ENCODE measurements around the gene SEC16A. TPM values are rescaled to one million over a fixed set of nuclear protein-coding genes. Genes with fewer than 3 reads are reported as not detected.

The SEC16A gene
- total and polyA plus RNA-seq, 2 donors: 13.6 to 89.7 TPM

- Histone ChIP-seq H3K27me3 (ENCODE audit: control insufficient read depth in 2 of 2, insufficient read depth in 1 of 2, low read length in 1 of 2) (no peaks in the 10 kb centered on the region), H3K27ac (ENCODE audit: low read depth in 1 of 2, low read length in 1 of 2) (peak overlapping the region in 1 of 2 donors; percentile 17), H3K4me3 (ENCODE audit: low read length in 2 of 2) (no peak overlapping the region), H3K36me3 (ENCODE audit: control insufficient read depth in 2 of 2, insufficient read depth in 2 of 2, low read length in 1 of 2) (peaks cover 96 to 99% of the 10 kb centered on the region in 2 donors), H3K9me3 (ENCODE audit: control insufficient read depth in 2 of 2, insufficient read depth in 1 of 2, low read length in 1 of 2) (peaks cover 0 to 1% of the 10 kb centered on the region in 2 donors), H3K4me1 (ENCODE audit: control insufficient read depth in 2 of 2, insufficient read depth in 2 of 2, low read length in 2 of 2) (no peaks in the 10 kb centered on the region)
- WGBS: 96% methylated on average over 13 of the region's 13 CpGs
- no peak for DNase-seq (ENCODE audit: low read depth in 6 of 9, low spot score in 9 of 9)
These were observed 29.8 kb upstream of the SEC16A start for GRCh38 chr9:136512651-136513071.

- peaks cover 0 to 1% of the 10 kb centered on the region in 2 donors for H3K9me3 ChIP-seq (ENCODE audit: control insufficient read depth in 2 of 2, insufficient read depth in 1 of 2, low read length in 1 of 2)
- WGBS: 97% methylated on average over 46 of the region's 46 CpGs
- peaks cover 98 to 99% of the 10 kb centered on the region in 2 donors for H3K36me3 ChIP-seq (ENCODE audit: control insufficient read depth in 2 of 2, insufficient read depth in 2 of 2, low read length in 1 of 2)
- peak overlapping the region in 1 of 2 donors; percentile 17 for H3K27ac ChIP-seq (ENCODE audit: low read depth in 1 of 2, low read length in 1 of 2)
- no peaks in the 10 kb centered on the region for H3K27me3 ChIP-seq (ENCODE audit: control insufficient read depth in 2 of 2, insufficient read depth in 1 of 2, low read length in 1 of 2)
- no peak for DNase-seq (ENCODE audit: low read depth in 6 of 9, low spot score in 9 of 9)
- H3K4me1 ChIP-seq (ENCODE audit: control insufficient read depth in 2 of 2, insufficient read depth in 2 of 2, low read length in 2 of 2): no peaks in the 10 kb centered on the region
- no peak overlapping the region for H3K4me3 ChIP-seq (ENCODE audit: low read length in 2 of 2)
These were observed 29.1 kb upstream of the SEC16A start for GRCh38 chr9:136511670-136512592.

GRCh38 chr9:136511144-136511669, 28.4 kb upstream of the SEC16A start:
- Histone ChIP-seq H3K27me3 (ENCODE audit: control insufficient read depth in 2 of 2, insufficient read depth in 1 of 2, low read length in 1 of 2) (no peaks in the 10 kb centered on the region), H3K36me3 (ENCODE audit: control insufficient read depth in 2 of 2, insufficient read depth in 2 of 2, low read length in 1 of 2) (peaks cover 99% of the 10 kb centered on the region in 2 donors), H3K9me3 (ENCODE audit: control insufficient read depth in 2 of 2, insufficient read depth in 1 of 2, low read length in 1 of 2) (peaks cover 0 to 1% of the 10 kb centered on the region in 2 donors), H3K27ac (ENCODE audit: low read depth in 1 of 2, low read length in 1 of 2) (no peak overlapping the region), H3K4me1 (ENCODE audit: control insufficient read depth in 2 of 2, insufficient read depth in 2 of 2, low read length in 2 of 2) (no peaks in the 10 kb centered on the region), H3K4me3 (ENCODE audit: low read length in 2 of 2) (no peak overlapping the region)
- 95% methylated on average over 28 of the region's 28 CpGs for WGBS
- DNase-seq (ENCODE audit: low read depth in 6 of 9, low spot score in 9 of 9): no peak

- H3K36me3 ChIP-seq (ENCODE audit: control insufficient read depth in 2 of 2, insufficient read depth in 2 of 2, low read length in 1 of 2): peaks cover 99% of the 10 kb centered on the region in 2 donors
- H3K4me3 ChIP-seq (ENCODE audit: low read length in 2 of 2): no peak overlapping the region
- H3K27me3 ChIP-seq (ENCODE audit: control insufficient read depth in 2 of 2, insufficient read depth in 1 of 2, low read length in 1 of 2): no peaks in the 10 kb centered on the region
- DNase-seq (ENCODE audit: low read depth in 6 of 9, low spot score in 9 of 9): no peak
- 94% methylated on average over 26 of the region's 26 CpGs for WGBS
- H3K27ac ChIP-seq (ENCODE audit: low read depth in 1 of 2, low read length in 1 of 2): no peak overlapping the region
- no peaks in the 10 kb centered on the region for H3K4me1 ChIP-seq (ENCODE audit: control insufficient read depth in 2 of 2, insufficient read depth in 2 of 2, low read length in 2 of 2)
- H3K9me3 ChIP-seq (ENCODE audit: control insufficient read depth in 2 of 2, insufficient read depth in 1 of 2, low read length in 1 of 2): peaks cover 0 to 1% of the 10 kb centered on the region in 2 donors
These were observed 27.7 kb upstream of the SEC16A start for GRCh38 chr9:136510561-136510960.

- no peak overlapping the region for H3K27ac ChIP-seq (ENCODE audit: low read depth in 1 of 2, low read length in 1 of 2)
- DNase-seq (ENCODE audit: low read depth in 6 of 9, low spot score in 9 of 9): no peak
- H3K4me3 ChIP-seq (ENCODE audit: low read length in 2 of 2): no peak overlapping the region
These were observed 26.7 kb upstream of the SEC16A start for GRCh38 chr9:136509549-136509948.

GRCh38 chr9:136508729-136509500, 26.1 kb upstream of the SEC16A start:
- Histone ChIP-seq H3K9me3 (ENCODE audit: control insufficient read depth in 2 of 2, insufficient read depth in 1 of 2, low read length in 1 of 2) (peaks cover 0 to 1% of the 10 kb centered on the region in 2 donors), H3K27ac (ENCODE audit: low read depth in 1 of 2, low read length in 1 of 2) (no peak overlapping the region), H3K27me3 (ENCODE audit: control insufficient read depth in 2 of 2, insufficient read depth in 1 of 2, low read length in 1 of 2) (no peaks in the 10 kb centered on the region), H3K4me1 (ENCODE audit: control insufficient read depth in 2 of 2, insufficient read depth in 2 of 2, low read length in 2 of 2) (no peaks in the 10 kb centered on the region), H3K36me3 (ENCODE audit: control insufficient read depth in 2 of 2, insufficient read depth in 2 of 2, low read length in 1 of 2) (peaks cover 99% of the 10 kb centered on the region in 2 donors), H3K4me3 (ENCODE audit: low read length in 2 of 2) (no peak overlapping the region)
- DNase-seq (ENCODE audit: low read depth in 6 of 9, low spot score in 9 of 9): no peak
- WGBS: 97% methylated on average over 37 of the region's 37 CpGs

More at GRCh38 chr9:136509549-136509948, 26.7 kb upstream of the SEC16A start:
- Histone ChIP-seq H3K4me1 (ENCODE audit: control insufficient read depth in 2 of 2, insufficient read depth in 2 of 2, low read length in 2 of 2) (no peaks in the 10 kb centered on the region), H3K9me3 (ENCODE audit: control insufficient read depth in 2 of 2, insufficient read depth in 1 of 2, low read length in 1 of 2) (peaks cover 0 to 1% of the 10 kb centered on the region in 2 donors), H3K36me3 (ENCODE audit: control insufficient read depth in 2 of 2, insufficient read depth in 2 of 2, low read length in 1 of 2) (peaks cover 99% of the 10 kb centered on the region in 2 donors), H3K27me3 (ENCODE audit: control insufficient read depth in 2 of 2, insufficient read depth in 1 of 2, low read length in 1 of 2) (no peaks in the 10 kb centered on the region)
- WGBS: 97% methylated on average over 27 of the region's 27 CpGs

GRCh38 chr9:136507992-136508375, 25.1 kb upstream of the SEC16A start:
- Histone ChIP-seq H3K4me3 (ENCODE audit: low read length in 2 of 2) (no peak overlapping the region), H3K27me3 (ENCODE audit: control insufficient read depth in 2 of 2, insufficient read depth in 1 of 2, low read length in 1 of 2) (no peaks in the 10 kb centered on the region), H3K4me1 (ENCODE audit: control insufficient read depth in 2 of 2, insufficient read depth in 2 of 2, low read length in 2 of 2) (no peaks in the 10 kb centered on the region), H3K9me3 (ENCODE audit: control insufficient read depth in 2 of 2, insufficient read depth in 1 of 2, low read length in 1 of 2) (no peaks in the 10 kb centered on the region), H3K36me3 (ENCODE audit: control insufficient read depth in 2 of 2, insufficient read depth in 2 of 2, low read length in 1 of 2) (peaks cover 98 to 99% of the 10 kb centered on the region in 2 donors), H3K27ac (ENCODE audit: low read depth in 1 of 2, low read length in 1 of 2) (no peak overlapping the region)
- 98% methylated on average over 23 of the region's 23 CpGs for WGBS
- no peak for DNase-seq (ENCODE audit: low read depth in 6 of 9, low spot score in 9 of 9)

GRCh38 chr9:136507221-136507991, 24.6 kb upstream of the SEC16A start:
- Histone ChIP-seq H3K4me1 (ENCODE audit: control insufficient read depth in 2 of 2, insufficient read depth in 2 of 2, low read length in 2 of 2) (no peaks in the 10 kb centered on the region), H3K27me3 (ENCODE audit: control insufficient read depth in 2 of 2, insufficient read depth in 1 of 2, low read length in 1 of 2) (no peaks in the 10 kb centered on the region), H3K9me3 (ENCODE audit: control insufficient read depth in 2 of 2, insufficient read depth in 1 of 2, low read length in 1 of 2) (no peaks in the 10 kb centered on the region), H3K27ac (ENCODE audit: low read depth in 1 of 2, low read length in 1 of 2) (no peak overlapping the region), H3K36me3 (ENCODE audit: control insufficient read depth in 2 of 2, insufficient read depth in 2 of 2, low read length in 1 of 2) (peaks cover 98 to 100% of the 10 kb centered on the region in 2 donors), H3K4me3 (ENCODE audit: low read length in 2 of 2) (no peak overlapping the region)
- no peak for DNase-seq (ENCODE audit: low read depth in 6 of 9, low spot score in 9 of 9)
- WGBS: 97% methylated on average over 28 of the region's 28 CpGs

All from thymus (tissue), 11 donors.